ENCODE results near the gene FERMT3.

The FERMT3 gene

DNA sequence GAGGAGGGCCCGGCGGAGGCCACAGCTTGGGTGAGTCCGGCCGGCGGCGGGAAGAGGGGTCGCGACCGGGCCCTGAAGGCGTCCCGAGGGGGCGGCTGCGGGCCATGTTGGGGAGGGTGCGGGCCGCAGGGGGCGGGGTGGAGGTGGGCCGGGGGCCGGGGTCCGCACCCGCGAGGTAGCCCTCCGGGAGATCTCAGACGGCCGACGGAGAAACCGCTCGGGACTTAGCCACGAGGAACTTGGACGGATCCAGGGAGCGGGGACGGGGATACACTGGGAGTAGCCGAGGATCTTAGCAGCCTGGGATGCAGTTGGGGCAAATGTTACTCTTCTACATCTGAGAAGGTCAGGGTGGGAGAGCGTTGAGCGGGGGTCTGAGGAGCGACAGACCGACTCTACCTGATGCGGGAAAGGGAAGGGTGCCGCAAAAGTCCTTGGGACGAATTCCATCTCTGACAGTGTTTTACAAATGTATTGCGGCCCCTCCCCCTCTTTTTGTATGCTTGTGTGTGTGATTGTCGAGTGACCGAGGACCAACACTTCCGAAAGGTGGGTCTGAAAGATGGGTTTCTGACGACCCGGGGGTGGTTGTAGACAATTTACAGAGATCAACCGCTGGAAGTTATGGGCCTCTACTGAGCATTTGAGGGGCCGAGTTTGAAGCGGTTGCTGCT lies 19.9 kb upstream of the FERMT3 start:
- no peak for DNase-seq

DNA sequence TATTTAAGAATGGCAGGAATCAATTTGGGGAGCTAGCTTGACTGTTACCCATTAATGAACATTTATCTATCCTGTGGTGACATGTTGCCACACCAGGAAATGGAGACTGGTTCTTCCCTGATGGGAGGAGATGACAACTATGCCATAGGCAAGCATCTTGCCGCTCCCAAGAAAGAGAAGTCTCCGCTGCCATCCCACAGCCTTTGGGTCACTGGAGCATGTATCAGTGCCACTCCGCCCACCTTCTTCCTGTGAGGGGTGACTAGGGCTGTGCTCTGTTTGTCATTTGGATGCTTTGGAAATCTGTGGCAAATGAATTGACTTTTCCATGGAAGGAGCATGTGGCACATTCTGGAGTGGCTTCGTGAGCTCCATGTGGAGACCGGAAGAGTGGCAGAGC lies 14.1 kb upstream of the FERMT3 start:
- no peak for DNase-seq

DNA sequence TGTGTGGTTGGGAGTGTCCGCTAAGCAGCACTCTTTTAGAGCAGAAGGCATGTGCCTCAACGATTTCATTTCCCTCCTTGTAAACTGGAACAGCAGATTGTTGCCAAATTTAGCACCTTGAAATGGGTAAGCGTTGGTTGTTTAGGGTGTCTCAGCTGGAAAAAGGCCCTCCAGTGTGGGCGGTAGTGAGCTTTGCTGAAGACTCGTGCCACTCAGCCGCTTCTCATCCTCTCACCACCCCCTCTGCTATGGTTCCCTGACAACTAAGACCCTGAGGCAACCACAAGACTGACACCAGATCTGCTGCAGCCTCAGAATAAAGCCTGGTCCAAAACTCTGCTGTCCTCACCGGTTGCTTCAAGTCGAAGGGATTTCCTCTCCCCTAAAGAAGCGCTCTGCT lies 9.9 kb upstream of the FERMT3 start:
- DNase-seq: no peak

DNA sequence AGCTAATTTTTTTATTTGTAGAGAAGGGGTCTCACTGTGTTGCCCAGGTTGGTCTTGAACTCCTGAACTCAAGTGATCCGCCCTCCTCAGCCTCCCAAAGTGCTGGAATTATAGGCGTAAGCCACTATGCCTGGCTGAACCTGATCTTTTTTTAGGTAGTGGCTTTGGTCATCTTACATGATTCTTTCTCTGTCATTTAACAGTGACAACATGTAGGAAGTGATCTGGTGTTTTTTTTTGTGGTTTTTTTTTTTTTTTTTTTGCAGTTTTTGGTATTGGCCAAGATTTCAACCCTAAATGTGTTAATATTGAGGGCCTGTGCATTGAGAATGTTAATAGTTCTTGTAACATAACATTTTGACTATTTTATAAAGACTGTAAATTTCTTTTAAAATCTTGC lies 8.0 kb upstream of the FERMT3 start:
- no peak for DNase-seq

DNA sequence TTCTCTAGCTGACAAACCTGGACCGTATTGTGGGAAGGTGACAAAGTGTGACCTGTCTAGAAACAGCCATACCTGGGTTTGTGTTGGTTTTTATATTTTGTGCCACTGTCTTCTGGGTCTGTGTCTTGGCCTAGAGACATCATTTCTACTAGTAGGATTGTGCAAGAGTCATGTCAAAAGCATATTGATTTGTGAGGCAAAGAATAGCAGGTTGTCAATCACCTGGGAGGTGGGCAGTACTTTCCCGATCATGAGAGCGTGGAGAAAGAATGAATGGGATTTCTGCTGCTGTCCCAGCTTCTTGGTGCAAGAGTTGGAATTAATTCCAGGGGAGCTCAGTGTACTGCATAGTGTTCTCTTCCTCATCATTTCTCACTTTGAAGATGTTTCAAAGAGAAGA lies 5.0 kb upstream of the FERMT3 start:
- no peak for DNase-seq

DNA sequence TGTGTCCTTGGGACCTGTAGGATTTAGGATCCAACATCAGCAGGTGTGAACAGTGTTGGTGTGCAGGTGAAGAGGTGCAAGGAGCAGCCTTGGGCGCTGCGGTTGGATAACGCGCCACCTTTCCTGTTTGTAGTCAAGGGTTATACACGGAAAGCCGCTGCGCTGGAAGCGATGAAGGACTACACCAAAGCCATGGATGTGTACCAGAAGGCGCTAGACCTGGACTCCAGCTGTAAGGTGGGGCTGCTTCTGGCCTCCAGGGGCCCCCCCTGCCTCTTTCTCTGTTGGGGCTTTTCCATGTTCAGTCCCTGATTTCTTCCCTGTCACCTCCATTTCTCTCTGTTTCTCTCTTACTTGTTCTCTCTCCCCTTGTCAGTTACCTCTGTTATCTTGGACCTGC lies 3.5 kb upstream of the FERMT3 start:
- DNase-seq: no peak

DNA sequence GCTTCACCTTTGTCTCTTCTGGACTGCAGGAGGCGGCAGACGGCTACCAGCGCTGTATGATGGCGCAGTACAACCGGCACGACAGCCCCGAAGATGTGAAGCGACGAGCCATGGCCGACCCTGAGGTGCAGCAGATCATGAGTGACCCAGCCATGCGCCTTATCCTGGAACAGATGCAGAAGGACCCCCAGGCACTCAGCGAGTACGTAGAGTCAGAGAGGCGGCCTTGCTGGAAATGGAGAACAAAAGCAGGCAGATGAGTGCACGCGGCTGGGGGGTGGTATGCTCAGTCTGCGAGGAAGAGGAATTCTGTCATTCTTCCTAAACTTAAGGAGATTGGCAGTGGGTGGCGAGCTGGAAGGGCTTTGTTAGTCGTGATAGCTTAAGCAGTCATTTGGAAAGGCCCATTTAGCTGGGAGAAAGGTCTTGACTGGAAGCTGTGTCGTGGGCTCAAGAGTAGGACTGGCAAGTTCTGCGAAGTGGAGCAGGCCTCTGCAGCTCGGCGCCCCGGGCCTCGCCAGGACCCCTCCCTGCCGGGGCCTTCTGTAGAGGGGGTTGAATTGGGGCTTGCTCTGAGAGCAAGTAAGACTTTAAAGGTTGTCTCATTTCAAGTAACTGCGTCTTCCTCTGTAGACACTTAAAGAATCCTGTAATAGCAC lies 3.0 kb upstream of the FERMT3 start:
- no peak for DNase-seq

DNA sequence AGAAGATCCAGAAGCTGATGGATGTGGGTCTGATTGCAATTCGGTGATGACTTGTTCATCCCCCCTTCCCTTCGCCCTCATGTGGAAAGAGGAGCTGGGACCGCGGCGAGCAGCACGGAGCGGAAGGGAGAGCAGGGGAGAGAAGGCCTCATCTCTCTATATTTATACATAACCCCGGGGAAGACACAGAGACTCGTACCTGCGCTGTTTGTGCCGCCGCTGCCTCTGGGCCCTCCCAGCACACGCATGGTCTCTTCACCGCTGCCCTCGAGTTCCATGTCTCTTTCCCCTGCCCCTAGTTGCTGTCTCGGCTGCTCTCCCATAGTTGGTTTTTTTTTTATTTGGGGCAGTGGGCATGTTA lies 2.5 kb upstream of the FERMT3 start:
- DNase-seq: no peak

DNA sequence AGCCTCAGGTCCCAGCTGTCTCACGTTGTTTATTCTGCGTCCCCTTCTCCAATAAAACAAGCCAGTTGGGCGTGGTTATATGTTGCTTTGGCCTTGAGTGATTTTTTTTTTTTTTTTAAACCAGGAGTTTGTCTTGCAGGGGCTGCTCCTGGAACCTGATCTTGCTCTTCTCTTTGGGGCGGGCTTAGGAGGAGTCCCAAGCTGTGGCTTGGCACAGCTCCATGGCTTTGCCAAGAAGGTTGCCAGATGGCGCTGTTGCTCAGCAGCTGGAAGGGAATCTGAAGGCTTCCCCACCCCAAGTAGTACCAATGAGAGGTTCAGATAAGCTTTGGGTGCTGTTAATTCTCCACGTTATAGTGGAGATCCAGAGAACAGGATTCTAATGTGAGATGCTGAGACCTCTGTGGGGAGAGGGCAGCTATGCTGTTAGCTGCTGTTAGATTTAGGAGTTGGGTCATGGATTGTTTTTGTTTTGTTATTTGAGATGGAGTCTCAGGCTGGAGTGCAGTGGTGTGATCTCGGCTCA lies 2.0 kb upstream of the FERMT3 start:
- peak; percentile 97 for DNase-seq

DNA sequence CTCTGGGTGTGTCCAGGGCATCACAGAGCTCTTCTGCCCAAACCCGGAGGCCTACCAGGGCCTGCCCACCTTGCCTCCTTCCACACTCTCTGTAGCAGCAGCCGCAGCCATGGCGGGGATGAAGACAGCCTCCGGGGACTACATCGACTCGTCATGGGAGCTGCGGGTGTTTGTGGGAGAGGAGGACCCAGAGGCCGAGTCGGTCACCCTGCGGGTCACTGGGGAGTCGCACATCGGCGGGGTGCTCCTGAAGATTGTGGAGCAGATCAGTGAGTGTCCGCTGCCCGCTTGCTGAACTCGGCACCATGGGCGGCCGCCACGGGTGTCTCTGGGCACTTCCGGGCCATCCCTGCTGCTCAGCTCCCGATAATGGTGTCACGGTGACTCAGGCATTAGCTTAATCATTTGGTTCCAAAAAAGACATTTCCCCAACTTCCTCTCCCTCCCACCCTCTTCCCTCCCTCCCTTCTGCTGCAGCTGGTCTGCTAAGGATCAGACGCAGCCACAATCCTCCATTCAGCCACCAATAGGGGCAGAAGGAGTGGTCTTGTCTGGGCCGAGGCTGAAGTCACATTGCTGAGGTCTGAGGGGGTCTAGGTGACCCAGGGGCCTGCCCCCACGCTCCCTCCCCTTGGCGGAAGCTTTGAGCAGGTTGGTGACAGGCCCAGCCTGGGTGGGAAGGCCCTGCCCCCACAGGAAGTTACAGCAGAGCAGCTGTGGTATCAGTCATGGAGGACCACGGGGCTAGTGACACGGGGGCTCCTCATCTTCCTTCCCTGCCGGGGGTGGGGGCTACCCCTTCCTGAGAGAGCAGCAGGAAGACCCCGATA lies 950 bp downstream of the FERMT3 start:
- peak; percentile 94 for DNase-seq

DNA sequence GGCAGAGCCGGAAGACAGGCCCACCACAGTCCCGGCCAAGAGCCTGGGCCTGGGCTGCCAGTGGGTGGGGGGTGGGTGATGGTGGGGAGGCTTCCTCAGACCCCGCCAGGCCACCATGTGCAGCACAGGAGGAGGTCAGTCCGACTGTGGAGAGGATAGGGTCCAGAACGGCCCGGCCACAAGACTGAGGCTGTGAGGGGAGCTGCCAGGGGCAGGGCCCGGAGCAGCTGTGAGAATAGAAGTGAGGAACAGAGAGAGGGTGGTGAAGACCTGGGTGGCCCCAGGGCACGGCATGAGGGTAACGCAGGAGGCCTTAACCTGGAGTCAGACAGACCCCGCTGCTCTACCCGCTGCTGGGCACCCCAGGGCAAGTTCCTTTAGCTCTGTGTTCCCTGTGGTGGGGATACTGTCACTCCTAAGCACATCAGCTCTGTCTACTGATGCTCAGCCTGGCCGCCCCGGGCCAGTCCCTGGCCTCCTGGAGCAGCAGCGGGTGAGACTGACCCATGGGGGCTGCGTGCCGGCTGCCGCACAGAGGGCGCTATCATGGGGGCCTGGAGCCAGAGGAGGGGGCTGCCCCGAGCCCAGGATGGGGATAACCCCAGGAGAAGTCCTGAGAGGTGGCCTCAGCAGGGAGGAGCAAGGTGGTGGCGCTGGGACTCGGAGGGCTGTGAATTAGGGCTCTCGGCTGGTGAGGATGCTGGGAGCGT lies 1.7 kb downstream of the FERMT3 start:
- no peak for DNase-seq

DNA sequence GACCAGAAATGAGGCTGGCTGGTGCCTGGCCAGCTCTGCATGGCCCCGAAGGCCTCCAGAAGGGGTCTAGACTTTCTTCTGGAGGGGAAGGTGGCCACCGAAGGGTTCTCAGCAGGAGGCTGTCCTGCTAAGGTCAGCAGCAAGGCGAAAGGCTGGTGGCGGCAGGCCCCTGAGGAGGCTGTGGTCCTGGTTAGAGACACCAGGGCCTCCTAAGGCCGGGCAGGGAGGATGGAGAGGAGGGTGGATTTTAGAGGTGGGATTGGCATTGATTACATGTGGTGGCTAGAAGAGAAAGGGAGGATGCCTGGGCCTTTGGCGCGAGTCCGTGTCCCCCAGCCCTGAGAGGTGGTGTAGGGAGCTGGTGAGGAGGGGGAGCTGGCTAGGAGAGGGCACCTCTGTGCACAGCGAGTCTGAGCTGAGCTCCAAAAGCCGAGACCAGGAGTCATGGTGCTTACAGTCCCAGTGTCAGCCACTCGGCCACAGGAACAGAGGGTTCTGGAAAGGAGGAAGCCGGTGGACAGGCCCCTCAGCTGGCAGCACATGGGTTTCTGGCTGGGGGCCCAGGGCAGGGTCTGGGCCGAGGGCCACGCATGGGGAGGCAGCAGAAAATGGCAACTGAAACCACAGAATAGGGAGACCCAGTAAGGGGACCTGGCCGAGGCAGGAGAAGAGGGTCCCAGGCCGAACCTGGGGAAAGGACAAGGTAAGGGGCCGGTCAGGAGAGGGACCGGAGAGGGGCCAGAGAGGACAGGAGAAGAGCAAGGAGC lies 2.5 kb downstream of the FERMT3 start:
- DNase-seq: no peak

DNA sequence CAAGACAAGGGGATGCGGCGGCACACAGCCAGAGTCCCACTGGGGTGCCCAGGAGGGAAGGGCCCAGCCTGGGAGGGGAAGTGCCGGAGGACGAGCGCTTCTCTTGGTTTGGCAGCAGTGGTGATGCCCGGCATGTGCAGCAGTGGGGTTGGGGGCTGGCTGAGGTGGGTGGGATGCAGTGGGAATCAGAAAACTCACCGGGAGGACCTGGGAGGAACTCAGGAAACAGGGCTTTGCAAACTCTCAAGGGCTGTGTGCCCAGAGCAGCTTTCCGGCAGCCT lies 3.0 kb downstream of the FERMT3 start:
- no peak for DNase-seq

DNA sequence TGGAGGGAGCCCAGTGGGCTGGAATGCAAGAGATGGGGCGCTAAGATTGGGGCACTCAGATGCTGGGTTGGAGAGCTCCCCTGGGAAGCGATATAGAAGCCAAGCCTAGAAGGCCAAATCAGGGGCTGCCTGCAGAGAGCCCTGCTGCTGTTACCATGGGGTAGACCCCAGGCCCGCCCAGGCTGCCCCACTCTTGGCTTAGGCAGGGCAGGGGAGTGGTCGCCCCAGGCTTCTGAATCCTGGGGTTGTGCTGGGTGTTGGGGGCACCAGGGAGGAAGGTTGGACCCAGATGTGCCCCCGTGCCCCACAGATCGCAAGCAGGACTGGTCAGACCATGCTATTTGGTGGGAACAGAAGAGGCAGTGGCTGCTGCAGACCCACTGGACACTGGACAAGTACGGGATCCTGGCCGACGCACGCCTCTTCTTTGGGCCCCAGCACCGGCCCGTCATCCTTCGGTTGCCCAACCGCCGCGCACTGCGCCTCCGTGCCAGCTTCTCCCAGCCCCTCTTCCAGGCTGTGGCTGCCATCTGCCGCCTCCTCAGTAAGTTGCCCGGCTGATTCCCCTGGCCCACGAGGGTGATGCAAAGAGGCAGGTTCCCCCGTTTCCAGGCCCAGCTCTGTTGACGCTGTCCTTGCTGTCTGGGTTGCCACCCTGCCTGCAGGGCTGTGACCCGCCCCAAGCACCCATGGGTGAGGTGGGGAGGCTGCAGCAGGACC lies 3.9 kb downstream of the FERMT3 start:
- DNase-seq: no peak

DNA sequence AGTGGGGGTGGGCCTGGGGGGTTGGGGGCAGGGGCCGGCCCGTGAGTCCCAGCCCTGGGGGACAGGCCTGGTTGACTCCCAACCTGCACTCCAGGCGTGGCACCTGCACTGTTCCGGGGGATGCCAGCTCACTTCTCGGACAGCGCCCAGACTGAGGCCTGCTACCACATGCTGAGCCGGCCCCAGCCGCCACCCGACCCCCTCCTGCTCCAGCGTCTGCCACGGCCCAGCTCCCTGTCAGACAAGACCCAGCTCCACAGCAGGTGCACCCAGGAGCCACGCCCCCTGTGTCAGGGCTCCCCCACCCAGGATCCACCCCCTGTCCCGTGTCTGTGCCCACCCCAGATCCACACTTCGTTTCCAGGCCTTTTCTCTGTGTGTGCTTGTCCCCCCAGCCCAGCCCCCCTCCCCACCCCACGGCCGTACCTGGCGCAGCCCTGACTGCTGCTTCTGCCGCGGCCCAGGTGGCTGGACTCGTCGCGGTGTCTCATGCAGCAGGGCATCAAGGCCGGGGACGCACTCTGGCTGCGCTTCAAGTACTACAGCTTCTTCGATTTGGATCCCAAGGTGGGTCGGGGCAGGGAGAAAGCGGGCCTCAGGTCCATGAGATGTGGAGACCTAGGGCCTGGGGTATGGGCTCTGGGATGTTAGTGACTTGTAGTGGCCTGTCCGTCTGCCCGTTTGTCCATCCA lies 4.8 kb downstream of the FERMT3 start:
- DNase-seq: no peak

DNA sequence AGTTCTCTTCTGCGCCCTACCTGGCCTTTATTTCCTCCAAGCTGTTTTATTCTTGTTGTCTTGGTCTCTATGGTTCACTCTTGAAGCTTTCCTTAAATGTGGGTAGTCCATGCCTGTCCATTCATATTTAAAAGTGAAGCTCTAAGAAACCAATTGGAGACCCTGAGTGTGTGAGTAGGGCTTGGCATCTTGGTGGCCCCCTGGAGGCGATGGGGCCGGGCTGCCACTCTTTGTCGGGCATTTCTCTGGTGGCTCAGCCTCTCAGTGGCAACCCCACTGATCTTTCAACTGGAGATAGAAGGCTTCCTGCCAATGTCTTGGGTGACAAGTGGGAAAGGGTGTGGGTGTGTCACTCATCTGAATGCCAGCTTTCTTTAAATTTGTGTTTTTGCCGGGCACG lies 10.4 kb downstream of the FERMT3 start:
- no peak for DNase-seq

DNA sequence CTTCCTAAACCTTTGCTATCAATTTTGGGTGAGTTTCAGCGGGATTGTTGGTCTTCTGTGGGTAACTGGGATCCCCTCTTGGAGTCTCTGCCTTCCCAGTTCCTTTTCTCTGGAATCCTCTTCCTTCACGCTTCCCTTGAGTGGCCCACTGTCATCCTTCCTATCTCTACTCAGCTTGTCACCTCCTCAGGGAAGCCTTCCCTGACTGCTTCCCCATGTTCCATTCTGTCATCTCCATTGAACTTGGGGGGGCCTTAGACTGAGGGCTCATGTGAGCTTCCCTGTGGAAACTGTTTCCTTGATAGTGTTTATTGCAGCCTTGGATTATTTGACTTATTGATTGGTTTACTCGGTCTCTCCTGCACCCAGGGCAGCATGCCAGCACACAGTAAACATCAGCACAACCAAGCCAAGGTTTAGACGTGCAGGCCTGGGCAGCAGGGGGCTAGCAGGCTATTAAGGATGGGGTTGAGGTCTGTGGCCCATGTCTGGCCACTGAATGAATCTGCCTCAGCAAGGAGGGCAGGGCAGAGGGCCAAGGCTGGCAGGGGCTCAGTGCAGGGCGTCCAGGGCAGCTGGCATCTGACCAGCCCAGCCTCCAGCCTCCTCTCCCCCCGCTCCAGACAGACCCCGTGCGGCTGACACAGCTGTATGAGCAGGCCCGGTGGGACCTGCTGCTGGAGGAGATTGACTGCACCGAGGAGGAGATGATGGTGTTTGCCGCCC lies 12.3 kb downstream of the FERMT3 start:
- DNase-seq: no peak

DNA sequence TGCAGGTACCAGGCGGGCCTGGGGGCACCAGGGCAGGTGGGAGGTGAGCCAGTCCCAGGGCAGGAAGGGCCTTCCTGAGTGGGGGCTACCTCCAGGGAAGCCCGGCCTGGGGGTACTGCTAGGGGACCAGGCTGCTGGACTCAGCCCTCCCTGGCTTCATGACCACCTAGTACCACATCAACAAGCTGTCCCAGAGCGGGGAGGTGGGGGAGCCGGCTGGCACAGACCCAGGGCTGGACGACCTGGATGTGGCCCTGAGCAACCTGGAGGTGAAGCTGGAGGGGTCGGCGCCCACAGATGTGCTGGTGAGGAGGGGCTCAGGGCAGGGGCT lies 12.8 kb downstream of the FERMT3 start:
- DNase-seq: no peak

DNA sequence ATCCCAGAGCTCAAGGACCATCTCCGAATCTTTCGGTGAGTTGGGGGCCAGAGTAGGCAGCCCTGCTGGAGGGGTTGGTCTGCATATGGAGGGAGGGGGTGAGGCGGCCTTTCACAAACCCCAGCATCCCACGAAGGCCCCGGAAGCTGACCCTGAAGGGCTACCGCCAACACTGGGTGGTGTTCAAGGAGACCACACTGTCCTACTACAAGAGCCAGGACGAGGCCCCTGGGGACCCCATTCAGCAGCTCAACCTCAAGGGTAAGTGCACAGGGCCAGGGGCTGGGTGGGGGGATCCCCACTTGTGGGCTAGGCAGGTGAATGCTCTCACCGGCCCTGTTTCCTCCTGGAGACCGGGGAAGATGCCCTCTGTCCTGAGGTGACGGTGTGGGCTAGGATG lies 13.2 kb downstream of the FERMT3 start:
- DNase-seq: no peak

DNA sequence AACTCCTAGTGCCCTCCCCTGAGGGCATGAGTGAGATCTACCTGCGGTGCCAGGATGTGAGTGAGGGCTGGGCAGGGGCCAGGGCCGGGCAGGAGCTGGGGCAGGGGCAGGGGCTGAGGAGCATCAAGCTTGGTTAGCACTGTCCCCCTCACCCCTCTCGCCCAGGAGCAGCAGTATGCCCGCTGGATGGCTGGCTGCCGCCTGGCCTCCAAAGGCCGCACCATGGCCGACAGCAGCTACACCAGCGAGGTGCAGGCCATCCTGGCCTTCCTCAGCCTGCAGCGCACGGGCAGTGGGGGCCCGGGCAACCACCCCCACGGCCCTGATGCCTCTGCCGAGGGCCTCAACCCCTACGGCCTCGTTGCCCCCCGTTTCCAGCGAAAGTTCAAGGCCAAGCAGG lies 13.8 kb downstream of the FERMT3 start:
- no peak for DNase-seq

DNA sequence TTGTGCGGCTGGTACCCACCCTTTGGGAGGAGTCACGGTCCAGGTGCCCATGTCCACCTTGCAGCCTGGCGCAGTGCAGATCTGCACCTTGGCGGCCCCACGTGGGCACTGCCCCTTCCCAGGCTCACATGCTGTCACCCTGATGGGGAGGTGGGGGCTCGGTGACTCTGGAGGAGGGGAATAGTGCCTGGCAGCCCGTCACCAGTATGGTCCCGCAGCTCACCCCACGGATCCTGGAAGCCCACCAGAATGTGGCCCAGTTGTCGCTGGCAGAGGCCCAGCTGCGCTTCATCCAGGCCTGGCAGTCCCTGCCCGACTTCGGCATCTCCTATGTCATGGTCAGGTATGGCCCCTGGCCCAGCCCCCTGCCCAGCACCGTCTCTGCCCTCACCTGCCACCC lies 14.3 kb downstream of the FERMT3 start:
- DNase-seq: no peak
